NB4 (cell line): ENCODE measurements around the gene RAB20.

Experiments used
- MYC ChIP-seq: IDR thresholded peaks from 2 replicates; pipeline ENCODE4 v1.6.1; 2011; ENCODE audit warnings: low read depth, low read length
- POLR2A ChIP-seq: IDR thresholded peaks from 2 replicates; pipeline ENCODE4 v1.6.1; 2011; ENCODE audit warnings: mild to moderate bottlenecking; ENCODE audit not compliant: insufficient read length; ENCODE audit errors: extremely low read depth
- TF ChIP-seq, protein P1 (sequence below): IDR thresholded peaks from one replicate; pipeline ENCODE4 v1.5.1; 2012; ENCODE audit warnings: low read depth, low read length
- TF ChIP-seq, protein P2 (sequence below): IDR thresholded peaks from 2 replicates; pipeline ENCODE4 v1.6.1; 2011; ENCODE audit warnings: low read depth, low read length

DNA sequence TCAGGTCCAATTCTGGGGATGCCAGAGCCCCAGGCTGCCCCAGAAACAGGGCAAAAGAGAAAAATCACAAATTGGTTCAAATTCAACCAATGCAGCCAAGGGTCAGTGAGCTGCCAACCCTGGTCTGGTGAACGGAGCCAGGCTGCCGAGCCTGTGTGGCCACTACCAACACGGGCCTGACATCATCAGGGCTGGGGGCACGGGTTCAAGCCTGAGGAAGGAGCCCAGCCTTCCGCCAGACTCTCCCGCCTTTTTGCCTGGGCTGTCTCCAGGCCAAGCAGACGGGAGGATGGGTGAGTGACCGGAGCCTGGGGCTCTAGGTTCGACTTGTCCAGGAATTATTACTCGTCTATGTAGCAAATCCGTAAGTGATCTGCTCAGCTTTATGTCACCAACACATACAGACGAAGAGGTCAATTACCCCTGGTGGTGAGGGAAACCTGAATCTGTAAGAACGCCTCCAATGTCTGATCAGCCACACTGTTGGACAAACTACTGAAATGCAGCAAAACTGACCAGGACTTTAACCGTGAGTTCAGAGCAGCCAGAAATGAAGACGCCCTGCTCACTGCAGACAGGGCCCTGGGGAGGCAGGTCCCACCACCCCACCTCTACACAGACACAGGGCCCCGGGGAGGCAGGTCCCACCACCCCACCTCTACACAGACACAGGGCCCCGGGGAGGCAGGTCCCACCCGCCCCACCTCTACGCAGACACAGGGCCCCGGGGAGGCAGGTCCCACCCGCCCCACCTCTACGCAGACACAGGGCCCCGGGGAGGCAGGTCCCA, 31.8 kb downstream of the RAB20 start:
- TF ChIP-seq, protein P1, sequence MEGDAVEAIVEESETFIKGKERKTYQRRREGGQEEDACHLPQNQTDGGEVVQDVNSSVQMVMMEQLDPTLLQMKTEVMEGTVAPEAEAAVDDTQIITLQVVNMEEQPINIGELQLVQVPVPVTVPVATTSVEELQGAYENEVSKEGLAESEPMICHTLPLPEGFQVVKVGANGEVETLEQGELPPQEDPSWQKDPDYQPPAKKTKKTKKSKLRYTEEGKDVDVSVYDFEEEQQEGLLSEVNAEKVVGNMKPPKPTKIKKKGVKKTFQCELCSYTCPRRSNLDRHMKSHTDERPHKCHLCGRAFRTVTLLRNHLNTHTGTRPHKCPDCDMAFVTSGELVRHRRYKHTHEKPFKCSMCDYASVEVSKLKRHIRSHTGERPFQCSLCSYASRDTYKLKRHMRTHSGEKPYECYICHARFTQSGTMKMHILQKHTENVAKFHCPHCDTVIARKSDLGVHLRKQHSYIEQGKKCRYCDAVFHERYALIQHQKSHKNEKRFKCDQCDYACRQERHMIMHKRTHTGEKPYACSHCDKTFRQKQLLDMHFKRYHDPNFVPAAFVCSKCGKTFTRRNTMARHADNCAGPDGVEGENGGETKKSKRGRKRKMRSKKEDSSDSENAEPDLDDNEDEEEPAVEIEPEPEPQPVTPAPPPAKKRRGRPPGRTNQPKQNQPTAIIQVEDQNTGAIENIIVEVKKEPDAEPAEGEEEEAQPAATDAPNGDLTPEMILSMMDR, result no peak
- TF ChIP-seq, protein P2, sequence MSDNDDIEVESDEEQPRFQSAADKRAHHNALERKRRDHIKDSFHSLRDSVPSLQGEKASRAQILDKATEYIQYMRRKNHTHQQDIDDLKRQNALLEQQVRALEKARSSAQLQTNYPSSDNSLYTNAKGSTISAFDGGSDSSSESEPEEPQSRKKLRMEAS, result no peak
- no peak for TF ChIP-seq MYC
- TF ChIP-seq POLR2A, result no peak
